Fibroblast of skin of left quadriceps (primary cell): ENCODE data around the gene GAR1.
"Not testable (repeated sequence)": the region's sequence is repeated elsewhere in the genome, so short reads cannot be mapped to it uniquely, and the experiment has no call there.

ENCODE experiments used
- DNase-seq, 2 experiments: peaks; one replicate each; pipeline ENCODE4 v3.0.0-alpha.2; 2013; ENCODE audit warnings: low read depth in 2 of 2

The GAR1 gene

DNA sequence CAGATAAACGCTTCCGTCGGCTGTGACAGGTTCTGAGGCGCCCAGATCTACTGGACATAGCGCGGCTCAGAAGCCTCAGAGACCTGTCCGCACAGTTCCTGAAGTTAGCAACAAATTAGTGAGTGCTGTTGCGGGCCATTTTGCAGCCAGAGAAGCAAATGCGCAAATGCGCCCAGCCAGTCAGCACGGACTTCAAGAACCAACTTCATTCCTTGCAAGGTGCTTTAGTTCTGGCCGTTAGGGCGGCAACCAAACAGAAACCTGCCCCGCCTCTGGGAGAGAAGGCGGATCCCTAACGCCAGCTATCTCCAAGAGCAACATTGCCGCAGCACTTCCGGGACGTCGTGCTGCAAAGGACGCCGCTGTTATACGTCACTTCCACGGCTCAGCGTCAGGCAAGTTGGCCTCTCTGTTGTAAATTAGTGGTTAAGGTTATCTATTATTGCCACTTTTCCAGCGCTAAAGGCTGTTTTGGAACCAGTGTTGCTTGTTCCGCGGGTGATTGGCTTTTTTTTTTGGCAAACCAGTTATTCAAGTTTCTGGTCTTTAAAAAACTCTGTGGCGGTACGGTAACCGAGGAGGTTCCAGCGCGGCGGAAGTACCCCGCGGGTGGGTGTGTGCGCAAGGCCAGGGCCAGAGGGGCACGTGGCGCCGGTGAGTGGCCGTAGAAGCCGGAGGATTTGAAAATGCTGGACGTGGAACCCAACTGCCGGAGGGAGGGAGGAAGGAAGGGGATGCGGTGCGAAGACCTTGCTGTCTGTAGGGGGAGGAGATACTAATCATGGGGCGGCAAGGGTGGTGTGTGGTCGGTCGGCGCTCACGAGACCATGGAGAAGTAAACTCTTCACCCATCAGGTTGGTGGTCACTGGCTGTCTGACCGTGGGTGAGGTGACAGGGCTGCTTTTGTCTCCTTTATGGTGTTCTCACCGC lies at the start of gene GAR1:
Gene GAR1 (plus strand): TSS at position 612 of the 931 bp plus-strand sequence. CDS start 403 bp downstream, outside the sequence.
- DNase-seq: peak; percentile 75 to 78

DNA sequence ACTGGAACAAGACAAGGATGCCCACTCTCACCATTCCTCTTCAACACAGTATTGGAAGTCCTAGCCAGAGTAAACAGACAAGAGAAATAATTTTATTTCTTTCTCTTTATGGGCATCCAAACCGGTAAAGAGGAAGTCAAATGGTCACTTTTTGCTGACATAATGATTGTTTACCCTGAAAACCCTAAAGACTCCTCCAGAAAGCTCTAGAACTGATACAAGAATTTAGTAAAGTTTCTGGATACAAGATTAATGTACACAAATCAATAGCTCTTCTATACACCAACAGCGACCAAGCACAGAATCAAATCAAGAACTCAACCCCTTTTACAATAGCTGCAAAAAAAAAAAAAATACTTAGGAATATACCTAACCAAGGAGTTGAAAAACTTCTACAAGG lies 33.5 kb upstream of the GAR1 start:
- not testable (repeated sequence) for DNase-seq

DNA sequence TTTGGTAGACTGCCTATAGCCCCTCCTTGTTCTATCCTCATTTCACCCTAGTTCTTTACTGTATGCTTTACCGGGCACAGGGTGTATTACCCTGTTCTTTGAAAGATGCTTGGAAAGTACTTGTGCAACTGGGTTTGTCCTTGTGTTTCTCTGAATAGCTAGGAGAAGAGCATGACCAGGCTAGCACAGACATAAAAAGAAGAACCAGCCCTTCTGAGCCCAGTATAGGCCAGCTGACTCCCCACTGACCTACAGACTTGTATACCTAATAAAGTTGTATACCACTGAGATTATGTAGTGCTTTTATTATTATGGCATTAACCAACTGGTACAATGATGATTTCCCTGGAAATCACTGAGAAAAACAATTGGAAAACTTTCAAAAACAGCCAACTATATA lies 28.7 kb upstream of the GAR1 start:
- no peak for DNase-seq

DNA sequence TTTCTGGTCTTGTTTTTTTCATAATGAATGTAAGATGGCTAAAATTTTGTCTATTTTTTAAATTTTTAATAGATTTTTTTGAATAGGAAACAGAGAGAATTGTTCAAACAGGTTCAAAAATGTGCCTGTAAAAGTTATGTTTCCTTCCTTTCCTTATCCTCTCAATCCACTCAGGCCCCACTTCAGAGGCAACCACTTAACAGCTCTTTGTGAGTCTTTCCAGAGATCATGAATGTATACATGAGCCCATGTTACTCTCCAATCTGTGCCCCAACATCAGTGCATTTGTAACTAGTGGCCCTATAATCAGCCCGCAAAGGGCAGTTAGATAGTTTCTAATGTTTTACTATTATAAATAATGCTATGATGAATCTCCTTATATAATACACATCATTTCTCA lies 27.8 kb upstream of the GAR1 start:
- no peak for DNase-seq

DNA sequence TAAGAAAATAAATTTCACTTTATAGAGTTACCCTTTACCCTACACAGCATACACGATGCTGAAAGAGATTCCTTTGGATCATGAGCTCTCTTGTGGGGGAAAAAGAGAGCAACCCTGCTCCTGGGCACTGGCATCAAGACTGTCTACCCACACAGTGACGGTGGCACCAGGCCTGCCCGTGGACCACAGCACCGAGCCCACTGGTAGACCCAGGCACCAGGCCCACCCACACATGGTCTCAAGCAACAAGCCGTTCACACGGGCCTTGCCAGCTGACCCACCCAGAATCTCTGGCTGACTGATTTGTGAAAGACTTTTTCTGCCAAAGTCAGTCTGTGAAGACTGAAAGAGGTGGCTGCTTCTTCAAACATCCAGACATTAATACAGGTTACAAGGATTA lies 20.5 kb upstream of the GAR1 start:
- DNase-seq: no peak

DNA sequence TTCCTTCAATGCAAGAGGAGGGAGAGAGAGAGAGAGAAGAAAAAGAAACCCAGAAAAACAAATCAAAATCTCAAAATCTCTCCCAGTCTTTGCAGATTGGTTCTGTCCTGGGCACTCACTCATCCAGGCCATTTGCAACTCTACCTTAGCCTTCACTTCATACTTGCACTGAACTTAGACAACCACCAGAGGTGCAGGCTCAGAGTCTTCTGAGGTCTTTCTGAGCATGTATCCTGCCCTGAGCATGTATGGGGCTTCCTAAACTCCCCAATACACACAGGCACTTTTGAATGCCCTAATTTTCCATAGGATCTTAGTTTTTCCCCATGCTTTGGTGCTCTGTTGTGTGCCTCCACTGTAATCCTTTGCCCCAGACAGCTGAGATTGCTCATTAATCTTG lies 16.7 kb upstream of the GAR1 start:
- DNase-seq: no peak

DNA sequence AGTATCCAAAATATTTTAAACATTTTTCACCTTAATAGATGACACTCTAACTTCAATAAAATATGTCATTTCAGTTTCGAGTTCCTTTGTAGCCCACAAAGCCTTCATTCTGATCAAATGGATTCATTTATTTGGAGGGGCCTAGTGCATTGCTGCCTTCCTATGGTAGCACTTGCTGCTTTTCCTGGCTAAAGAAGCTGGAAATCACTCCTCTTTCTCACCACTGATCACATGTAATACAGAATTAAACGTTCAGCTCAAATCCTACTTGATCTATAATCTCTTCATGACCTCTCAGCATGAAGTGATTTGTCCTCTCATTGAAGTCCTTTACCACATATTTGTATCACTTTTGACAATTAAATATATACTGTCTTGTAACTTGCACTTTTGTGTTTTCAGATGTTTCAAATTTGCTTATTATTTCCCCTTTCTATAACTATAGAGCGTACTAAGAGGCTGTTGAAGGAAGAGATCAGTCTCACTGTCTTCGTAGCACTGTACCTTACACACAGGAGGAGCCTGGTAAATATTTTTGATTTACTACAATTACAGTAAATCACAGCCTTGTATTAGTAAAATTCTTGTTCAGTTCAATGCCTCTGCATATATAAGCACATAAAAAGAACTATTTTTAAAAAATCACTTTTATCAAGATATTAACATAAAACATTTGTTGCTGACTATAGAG lies 14.3 kb upstream of the GAR1 start:
- no peak for DNase-seq

DNA sequence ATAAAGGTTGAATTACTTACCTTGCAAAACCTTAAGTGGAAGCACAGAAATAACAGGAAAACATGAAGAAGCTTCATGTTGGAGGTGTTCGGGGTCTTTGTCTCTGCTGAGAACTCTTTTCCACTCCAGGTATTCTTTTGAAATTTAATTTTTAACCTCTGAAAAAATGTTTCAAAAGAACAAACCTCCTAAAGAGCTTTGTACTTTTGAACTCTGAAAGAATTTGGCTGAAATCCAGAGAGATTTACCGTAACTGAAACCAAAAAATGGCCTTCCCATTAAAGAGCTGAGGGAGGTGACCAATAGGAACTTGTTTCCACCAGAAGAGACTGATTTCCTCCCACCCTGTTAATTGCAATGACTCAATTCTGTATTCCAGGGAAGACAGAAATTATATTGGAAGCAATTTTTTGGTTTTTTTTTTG lies 13.7 kb upstream of the GAR1 start, which contains the start of gene CFI:
Gene CFI (minus strand): TSS at position 105 of the 425 bp plus-strand sequence. CDS start 28 bp downstream, at position 77.
- peak; percentile 70 to 76 for DNase-seq

DNA sequence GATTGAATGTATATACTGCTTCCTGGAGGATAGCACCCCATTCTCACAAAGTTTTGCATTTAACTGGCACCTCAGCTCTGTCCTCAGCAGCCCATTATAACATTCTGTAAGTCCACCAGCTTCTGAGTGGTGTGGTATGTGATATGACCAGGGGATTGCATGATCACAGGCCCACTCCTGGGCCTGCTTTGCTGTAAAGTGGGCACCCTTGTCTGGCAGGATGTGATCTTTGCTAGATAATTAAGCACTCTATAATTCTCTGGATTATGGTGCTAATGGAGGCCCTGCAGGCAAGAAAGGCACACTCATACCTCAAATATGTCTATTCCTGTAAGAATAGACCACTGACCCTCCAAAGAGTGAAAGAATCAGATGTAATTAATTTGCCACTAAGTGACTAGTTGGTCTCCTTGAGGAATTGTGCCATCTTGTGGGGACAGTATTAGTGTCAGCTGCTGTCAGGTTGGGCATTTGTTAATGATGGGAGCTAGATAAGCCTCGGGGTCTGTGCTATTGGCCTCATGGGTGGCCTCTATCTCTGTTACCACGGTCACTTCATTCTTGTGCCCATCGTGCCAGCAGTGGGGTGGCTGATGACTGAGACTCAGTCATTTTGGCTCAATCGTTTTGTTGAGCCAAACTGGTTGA lies 11.5 kb upstream of the GAR1 start:
- peak; percentile 63 to 67 for DNase-seq

DNA sequence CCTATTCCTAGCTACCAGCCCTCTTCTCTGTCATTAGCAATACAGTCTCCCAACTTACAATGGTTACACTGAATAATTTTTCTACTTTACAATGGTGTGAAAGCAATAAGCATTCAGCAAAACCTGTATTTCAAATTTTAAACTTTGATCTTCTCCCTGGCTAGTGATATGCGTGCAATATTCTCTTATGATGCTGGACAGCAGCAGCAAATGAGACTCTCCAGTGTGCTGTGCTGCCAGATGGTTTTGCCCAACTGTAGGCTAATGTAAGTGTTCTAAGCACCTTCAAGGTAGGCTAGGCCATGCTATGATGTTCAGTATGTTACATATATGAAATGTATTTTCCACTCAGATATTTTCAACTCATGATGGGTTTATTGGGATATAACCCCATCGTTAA lies 5.9 kb upstream of the GAR1 start:
- DNase-seq: no peak

DNA sequence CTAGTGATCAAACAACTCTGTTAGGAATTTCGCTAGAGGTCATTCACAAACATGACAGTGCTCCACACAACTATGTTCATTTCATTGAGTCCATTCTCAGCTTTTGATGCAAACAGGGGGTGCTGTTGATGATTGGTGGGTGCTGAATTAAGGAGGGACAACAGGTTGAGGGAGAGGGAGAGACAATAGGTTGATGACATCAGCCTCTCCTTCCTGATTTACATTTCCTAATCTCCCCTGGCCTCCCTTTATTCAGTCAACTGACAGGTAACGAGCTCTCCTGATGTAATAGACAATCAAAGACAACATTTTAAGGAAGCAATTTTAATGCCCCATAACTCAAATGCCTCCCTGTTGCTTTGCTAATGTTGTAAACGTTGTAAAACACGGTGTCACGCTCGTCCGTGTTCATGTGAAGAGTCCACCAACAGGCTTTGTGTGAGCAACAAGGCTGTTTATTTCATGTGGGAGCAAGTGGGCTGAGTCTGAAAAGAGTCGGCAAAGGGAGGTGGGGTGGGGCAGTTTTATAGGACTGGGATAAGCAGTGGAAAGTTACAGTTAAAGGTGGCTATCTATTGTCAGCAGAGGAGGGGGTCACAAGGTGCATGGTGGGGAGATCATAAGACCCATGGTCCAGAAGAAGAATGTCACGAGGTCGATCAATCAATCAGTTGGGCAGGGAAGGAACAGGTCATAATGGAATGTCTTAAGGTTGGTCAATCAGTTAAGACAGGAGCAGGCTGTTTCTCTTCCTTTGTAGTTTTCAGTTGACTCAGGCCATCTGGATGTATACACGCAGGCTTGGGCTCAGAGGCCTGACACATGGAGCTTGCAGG lies 4.8 kb upstream of the GAR1 start:
- no peak for DNase-seq

DNA sequence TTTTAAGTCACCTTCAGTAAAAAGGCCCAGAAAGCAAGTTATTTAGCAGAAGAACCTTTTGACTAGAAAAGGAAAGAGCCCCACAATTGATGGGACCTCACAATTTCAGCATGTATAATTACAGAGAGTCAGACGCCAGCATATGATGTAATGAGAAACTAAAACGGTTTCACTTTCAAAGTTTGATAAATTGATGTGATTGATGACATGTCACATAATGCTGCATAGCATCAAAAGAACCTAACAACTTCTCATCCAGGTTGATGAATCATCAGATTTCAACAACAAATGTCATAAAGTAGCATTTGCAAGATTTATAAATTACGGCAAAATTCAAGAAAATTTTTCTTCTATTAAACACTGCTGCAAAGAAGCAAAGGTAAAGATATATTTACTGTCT lies 3.9 kb upstream of the GAR1 start:
- DNase-seq: no peak

DNA sequence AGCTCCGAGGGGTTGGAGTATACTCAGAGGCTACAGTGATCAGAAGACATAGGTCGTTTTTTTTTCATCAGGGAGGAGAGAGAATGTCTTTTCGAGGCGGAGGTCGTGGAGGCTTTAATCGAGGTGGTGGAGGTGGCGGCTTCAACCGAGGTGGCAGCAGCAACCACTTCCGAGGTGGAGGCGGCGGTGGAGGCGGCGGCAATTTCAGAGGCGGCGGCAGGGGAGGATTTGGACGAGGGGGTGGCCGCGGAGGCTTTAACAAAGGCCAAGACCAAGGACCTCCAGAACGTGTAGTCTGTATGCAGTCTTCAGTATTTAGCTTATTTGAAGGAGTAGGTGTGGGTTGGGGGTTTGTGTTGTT lies 500 bp downstream of the GAR1 start:
- no peak for DNase-seq

DNA sequence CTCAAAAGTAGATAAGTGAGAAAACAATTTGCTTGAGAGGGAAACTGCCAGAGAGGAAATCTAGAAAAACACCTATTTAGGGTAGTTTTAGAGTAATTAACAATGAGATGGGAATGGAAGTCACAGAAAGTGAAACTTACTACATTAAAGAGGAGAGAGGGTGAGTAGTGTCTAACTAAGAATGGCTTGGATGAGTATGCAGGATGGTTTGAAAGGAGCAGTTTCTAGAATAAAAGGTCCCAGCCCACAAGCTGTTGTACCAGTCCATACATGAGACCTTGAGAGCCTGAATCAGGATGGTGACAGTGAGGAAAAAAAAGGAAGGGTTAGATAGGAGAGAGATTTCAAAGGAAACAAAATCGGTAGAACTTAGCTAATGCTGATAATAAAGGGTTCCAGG lies 1.3 kb downstream of the GAR1 start:
- DNase-seq: no peak

DNA sequence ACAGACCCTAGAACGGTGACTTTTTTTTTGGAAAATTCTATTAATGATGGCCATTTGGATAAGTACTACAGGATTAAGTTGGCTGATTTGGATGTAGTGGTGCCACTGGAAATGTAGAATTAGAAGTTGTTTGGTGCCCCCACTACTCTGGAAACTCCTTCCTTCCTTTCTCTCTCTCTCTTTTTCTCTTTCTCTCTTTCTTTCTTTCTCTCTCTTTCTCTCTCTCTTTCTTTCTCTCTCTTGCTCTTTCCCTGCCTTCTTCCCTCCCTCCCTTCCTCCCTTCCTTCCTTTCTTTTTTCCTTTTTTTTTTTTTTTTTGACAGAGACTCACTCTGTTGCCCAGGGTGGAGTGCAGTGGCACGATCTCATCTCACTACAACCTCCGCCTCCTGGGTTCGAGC lies 2.7 kb downstream of the GAR1 start:
- DNase-seq: no peak

DNA sequence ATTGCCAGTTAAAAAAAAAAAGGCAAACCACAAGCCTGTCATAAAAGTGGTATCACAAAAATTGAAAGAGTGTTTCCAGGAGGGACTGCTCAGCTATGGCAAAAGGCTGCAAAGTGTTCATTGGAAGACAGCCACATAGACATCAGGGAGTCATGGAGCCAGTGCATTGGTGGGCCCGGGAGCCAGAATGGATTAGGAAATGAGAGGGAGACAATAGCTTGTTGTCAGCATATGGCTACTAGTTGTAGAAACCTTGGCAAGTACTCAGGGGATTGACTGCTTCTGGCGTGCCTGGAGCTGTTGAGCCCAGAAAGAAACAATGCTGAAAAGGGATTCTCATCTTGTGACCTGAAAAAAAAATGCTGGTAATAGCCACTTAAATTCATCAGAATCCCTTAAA lies 5.0 kb downstream of the GAR1 start:
- DNase-seq: no peak

DNA sequence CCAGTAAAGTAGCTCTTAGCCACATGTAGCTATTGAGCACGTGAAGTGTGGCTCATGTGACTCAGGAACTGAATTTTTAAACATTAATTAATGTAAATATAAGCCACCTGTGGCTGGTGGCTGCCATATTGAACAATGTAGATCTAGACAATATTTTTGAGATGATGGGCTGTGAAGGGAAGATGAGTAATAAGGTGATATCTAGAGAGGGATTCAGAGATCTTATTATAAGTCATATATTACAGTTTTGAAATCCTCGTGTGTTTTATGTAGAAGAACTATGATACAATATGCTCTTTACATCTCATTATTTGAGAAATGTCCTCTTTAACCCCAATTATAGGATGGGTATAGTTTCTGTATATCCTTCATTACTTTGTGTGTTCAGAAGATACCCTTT lies 5.6 kb downstream of the GAR1 start:
- DNase-seq: no peak

DNA sequence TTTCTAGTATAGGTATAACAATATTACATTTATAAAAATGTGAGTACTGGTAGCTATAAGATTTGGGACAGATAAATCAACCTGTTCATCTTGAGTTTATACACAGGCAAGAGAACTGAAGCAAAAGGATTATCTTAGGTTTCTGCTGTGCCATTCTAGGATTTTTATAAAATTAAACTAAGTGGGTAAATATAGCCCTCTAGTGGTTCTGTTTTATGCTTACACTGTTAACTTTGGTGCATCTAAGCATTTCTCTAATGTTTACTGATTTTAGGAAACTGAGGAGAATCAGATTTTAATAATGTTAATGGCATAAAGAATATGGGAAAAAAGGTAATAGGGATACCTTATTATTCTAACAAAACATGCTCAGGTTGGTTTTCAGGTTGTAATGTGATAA lies 11.2 kb downstream of the GAR1 start:
- DNase-seq: no peak

DNA sequence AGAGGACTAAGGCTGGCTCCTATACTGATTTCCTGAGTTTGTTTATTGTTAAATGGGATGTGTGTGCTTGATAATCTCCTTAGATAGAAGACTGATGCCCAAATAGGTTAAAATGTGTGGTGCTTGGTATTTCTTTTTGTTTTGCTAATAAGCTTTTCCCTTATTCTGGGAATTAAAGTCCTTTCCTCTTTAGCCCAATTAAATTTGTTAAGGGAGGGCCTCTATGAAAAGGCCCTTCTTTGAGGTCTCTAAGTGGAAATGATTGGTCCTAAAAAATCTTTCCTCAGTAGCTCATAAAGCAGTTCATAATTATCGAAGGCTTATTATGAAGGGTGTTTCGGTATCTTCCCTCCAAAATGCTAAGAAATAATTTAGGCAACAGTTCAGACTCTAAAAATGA lies 12.1 kb downstream of the GAR1 start, which contains the start of gene RRH:
Gene RRH (plus strand): TSS at position 301 of the 400 bp plus-strand sequence. CDS start 56 bp downstream, at position 357.
- no peak for DNase-seq

DNA sequence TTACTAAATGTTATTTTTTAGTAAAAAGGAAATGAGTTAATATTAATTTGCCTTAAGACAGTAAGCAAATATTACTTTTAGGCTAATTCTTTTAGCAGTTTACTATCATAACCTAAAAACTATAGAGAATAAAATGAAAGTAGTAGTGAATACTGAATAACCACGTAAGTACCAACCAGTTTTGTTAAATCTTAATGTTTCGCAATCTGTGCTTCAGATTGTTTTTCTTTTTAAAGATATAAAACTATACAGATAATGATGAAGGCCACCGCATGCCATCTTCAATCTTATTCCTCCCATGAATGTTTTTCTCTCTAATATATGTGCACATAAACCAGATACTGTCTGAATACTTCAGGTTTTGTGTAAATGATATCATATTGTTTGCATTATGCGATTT lies 18.2 kb downstream of the GAR1 start:
- no peak for DNase-seq

DNA sequence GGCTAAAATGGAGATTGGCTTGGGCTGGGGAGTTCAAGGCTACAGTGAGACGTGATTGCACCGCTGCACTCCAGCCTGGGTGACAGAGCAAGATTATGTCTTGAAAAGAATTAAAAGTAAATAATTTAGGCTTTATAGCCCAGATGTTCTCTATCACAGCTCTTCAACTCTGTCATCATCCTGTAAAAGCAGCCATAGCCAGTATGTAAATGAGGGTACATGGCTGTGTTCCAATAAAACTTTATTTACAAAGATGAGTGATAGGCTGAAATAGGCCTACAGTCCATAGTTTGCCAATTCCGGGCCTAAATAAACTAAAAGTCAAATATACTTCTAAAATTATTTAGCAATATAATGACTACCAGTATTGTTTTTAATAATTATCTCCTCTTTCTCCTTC lies 21.4 kb downstream of the GAR1 start:
- DNase-seq: no peak
